ENCODE results near the gene TEX53. TPM values are rescaled to one million over a fixed set of nuclear protein-coding genes. Genes with fewer than 3 reads are reported as not detected.

The TEX53 gene
- total RNA-seq, 2 donors from 2014 or later, result not detected

GRCh38 chr9:114674798-114675540 lies 17.4 kb upstream of the TEX53 start:
- no peak for DNase-seq (ENCODE audit: low spot score)
- ATAC-seq (ENCODE audit: insufficient number of reproducible peaks, low FRiP score, low read depth), result no peak
- Histone ChIP-seq H3K27ac (no peak overlapping the region), H3K4me3 (no peak overlapping the region), H3K4me1 (ENCODE audit: control insufficient read depth in 1 of 2, low read depth in 2 of 2) (peaks cover 0 to 4% of the 10 kb centered on the region in 2 donors), H3K36me3 (no peaks in the 10 kb centered on the region), H3K9me3 (no peaks in the 10 kb centered on the region), H3K27me3 (replicated peaks; ENCODE audit: insufficient read depth) (no peaks in the 10 kb centered on the region)
- no peak for TF ChIP-seq CTCF (IDR thresholded peaks at IDR 0.05)

GRCh38 chr9:114674076-114674797 lies 16.6 kb upstream of the TEX53 start:
- no peaks in the 10 kb centered on the region for H3K9me3 ChIP-seq
- no peaks in the 10 kb centered on the region for H3K36me3 ChIP-seq
- ATAC-seq (ENCODE audit: insufficient number of reproducible peaks, low FRiP score, low read depth) (no peak), DNase-seq (ENCODE audit: low spot score) (no peak)
- TF ChIP-seq CTCF (IDR thresholded peaks at IDR 0.05), result no peak
- H3K27ac ChIP-seq, result no peak overlapping the region
- H3K4me1 ChIP-seq (ENCODE audit: control insufficient read depth in 1 of 2, low read depth in 2 of 2), result peaks cover 0 to 4% of the 10 kb centered on the region in 2 donors
- no peak overlapping the region for H3K4me3 ChIP-seq
- no peaks in the 10 kb centered on the region for H3K27me3 ChIP-seq (replicated peaks; ENCODE audit: insufficient read depth)

GRCh38 chr9:114671605-114672004 lies 14.0 kb upstream of the TEX53 start:
- Histone ChIP-seq H3K4me1 (ENCODE audit: control insufficient read depth in 1 of 2, low read depth in 2 of 2) (no peaks in the 10 kb centered on the region), H3K36me3 (no peaks in the 10 kb centered on the region), H3K9me3 (no peaks in the 10 kb centered on the region), H3K27me3 (replicated peaks; ENCODE audit: insufficient read depth) (no peaks in the 10 kb centered on the region), H3K4me3 (no peak overlapping the region), H3K27ac (no peak overlapping the region)
- ATAC-seq (ENCODE audit: insufficient number of reproducible peaks, low FRiP score, low read depth) (no peak), DNase-seq (ENCODE audit: low spot score) (no peak)
- TF ChIP-seq CTCF (IDR thresholded peaks at IDR 0.05), result no peak

- Histone ChIP-seq H3K27me3 (replicated peaks; ENCODE audit: insufficient read depth) (no peaks in the 10 kb centered on the region), H3K9me3 (no peaks in the 10 kb centered on the region), H3K4me3 (no peak overlapping the region), H3K27ac (no peak overlapping the region), H3K36me3 (no peaks in the 10 kb centered on the region), H3K4me1 (ENCODE audit: control insufficient read depth in 1 of 2, low read depth in 2 of 2) (no peaks in the 10 kb centered on the region)
- DNase-seq (ENCODE audit: low spot score) (no peak), ATAC-seq (ENCODE audit: insufficient number of reproducible peaks, low FRiP score, low read depth) (no peak)
- no peak for TF ChIP-seq CTCF (IDR thresholded peaks at IDR 0.05)
Measured at GRCh38 chr9:114669961-114670360, 12.4 kb upstream of the TEX53 start.

GRCh38 chr9:114668146-114668545 lies 10.5 kb upstream of the TEX53 start:
- Histone ChIP-seq H3K9me3 (no peaks in the 10 kb centered on the region), H3K27ac (no peak overlapping the region), H3K4me1 (ENCODE audit: control insufficient read depth in 1 of 2, low read depth in 2 of 2) (no peaks in the 10 kb centered on the region), H3K4me3 (no peak overlapping the region), H3K27me3 (replicated peaks; ENCODE audit: insufficient read depth) (no peaks in the 10 kb centered on the region), H3K36me3 (no peaks in the 10 kb centered on the region)
- DNase-seq (ENCODE audit: low spot score) (no peak), ATAC-seq (ENCODE audit: insufficient number of reproducible peaks, low FRiP score, low read depth) (no peak)
- no peak for TF ChIP-seq CTCF (IDR thresholded peaks at IDR 0.05)

All from thoracic aorta (tissue), 2 donors.